ENCODE data around the gene MGAT5B. TPM values are rescaled to one million over a fixed set of nuclear protein-coding genes. Genes with fewer than 3 reads are reported as not detected.

The MGAT5B gene
- total and polyA plus RNA-seq, 5 experiments from 2014 or later = 1.7 to 2.0 TPM; not detected in 3

- no peak for ATAC-seq
- H3K36me3 Mint-ChIP-seq = no peaks in the 10 kb centered on the region
- H3K27ac Mint-ChIP-seq = no peak overlapping the region
- no peaks in the 10 kb centered on the region for H3K27me3 Mint-ChIP-seq
- POLR2A ChIA-PET = no interaction called here
- peaks cover 0 to 3% (median under 1%) of the 10 kb centered on the region in 4 donors for H3K4me1 Mint-ChIP-seq
- H3K4me3 Mint-ChIP-seq = no peak overlapping the region
- H3K9me3 Mint-ChIP-seq = no peaks in the 10 kb centered on the region
- DNase-seq = no peak
These were observed 72.6 kb downstream of the MGAT5B start for GRCh38 chr17:76940738-76941350.

GRCh38 chr17:76943202-76943601, 75.0 kb downstream of the MGAT5B start:
- H3K27me3 Mint-ChIP-seq = no peaks in the 10 kb centered on the region
- POLR2A ChIA-PET = no interaction called here
- no peak for DNase-seq
- H3K9me3 Mint-ChIP-seq = no peaks in the 10 kb centered on the region
- no peak for ATAC-seq
- H3K36me3 Mint-ChIP-seq = no peaks in the 10 kb centered on the region
- H3K4me3 Mint-ChIP-seq = no peak overlapping the region
- H3K27ac Mint-ChIP-seq = no peak overlapping the region
- peaks cover 0 to 3% (median under 1%) of the 10 kb centered on the region in 4 donors for H3K4me1 Mint-ChIP-seq

DNA sequence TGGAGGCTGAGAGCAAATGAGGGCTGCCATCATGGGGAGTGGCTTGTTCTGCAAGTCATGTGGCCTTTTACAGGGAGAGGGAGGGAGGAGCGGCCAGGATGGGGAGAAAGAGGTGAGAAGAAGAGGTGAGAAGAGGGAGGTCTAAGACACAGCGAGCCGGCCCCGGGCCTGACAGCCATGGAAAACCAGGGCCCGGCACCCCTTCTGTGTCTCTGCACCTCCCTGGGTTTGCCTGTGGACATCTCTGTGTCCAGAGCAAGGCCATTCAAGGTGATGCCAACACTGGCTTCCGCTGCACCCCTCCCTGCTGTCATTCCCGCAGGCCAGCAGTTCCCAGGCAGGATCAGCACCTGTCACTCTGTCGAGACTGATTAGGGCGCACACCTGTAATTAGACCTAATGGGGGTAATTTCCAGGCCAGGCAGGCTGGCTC, 75.6 kb downstream of the MGAT5B start:
- Mint-ChIP-seq H3K4me3 (no peak overlapping the region), H3K4me1 (peaks cover 0 to 3% (median under 1%) of the 10 kb centered on the region in 4 donors), H3K27me3 (no peaks in the 10 kb centered on the region), H3K9me3 (no peaks in the 10 kb centered on the region), H3K27ac (peak overlapping the region in 1 of 10 donors; percentile 24), H3K36me3 (no peaks in the 10 kb centered on the region)
- ATAC-seq = no peak
- no peak for DNase-seq
- POLR2A ChIA-PET = no interaction called here

- H3K4me3 Mint-ChIP-seq = no peak overlapping the region
- H3K4me1 Mint-ChIP-seq = peaks cover 0 to 3% (median under 1%) of the 10 kb centered on the region in 4 donors
- H3K27me3 Mint-ChIP-seq = no peaks in the 10 kb centered on the region
- DNase-seq (no peak), ATAC-seq (no peak)
- no peaks in the 10 kb centered on the region for H3K36me3 Mint-ChIP-seq
- H3K9me3 Mint-ChIP-seq = no peaks in the 10 kb centered on the region
- POLR2A ChIA-PET = no interaction called here
- H3K27ac Mint-ChIP-seq = peak overlapping the region in 1 of 10 donors; percentile 24
These were observed 76.3 kb downstream of the MGAT5B start for GRCh38 chr17:76944477-76944876.

DNA sequence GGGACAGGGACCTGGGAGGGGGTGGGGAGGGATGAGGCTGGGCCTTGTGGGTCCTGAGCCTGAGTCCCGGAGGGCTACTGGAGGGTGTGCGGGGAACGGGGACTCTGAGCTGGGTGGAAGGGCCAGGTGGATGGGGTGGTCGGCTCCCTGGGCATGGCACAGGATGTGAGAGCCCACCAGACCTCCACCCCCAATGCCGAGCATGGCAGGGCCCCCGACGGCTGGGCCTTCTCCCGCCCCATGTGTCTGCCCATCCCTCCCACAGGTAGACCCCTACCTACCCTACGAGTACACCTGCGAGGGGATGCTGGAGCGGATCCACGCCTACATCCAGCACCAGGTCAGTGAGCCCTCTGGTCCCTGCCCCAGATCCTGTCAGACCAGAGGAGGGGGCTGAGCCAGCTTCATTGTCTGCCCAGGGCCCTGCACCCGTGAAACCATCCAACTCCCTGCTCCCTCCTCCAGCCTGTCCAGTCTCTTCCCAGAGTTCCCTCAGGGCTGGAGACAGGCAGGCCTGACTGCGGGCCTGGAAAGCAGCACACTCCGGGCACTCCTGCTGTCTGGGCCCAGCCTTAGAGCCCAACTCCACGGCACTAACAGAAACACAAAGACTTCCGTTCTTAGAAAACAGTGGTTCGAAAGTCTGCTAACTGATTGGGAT, 78.0 kb downstream of the MGAT5B start:
- Mint-ChIP-seq H3K4me3 (no peak overlapping the region), H3K27ac (no peak overlapping the region), H3K4me1 (peaks cover 0 to 3% (median under 1%) of the 10 kb centered on the region in 4 donors), H3K27me3 (no peaks in the 10 kb centered on the region), H3K9me3 (no peaks in the 10 kb centered on the region), H3K36me3 (no peaks in the 10 kb centered on the region)
- DNase-seq (no peak), ATAC-seq (no peak)
- POLR2A ChIA-PET = no interaction called here

- no peak for ATAC-seq
- Mint-ChIP-seq H3K4me3 (no peak overlapping the region), H3K36me3 (no peaks in the 10 kb centered on the region)
These were observed 78.5 kb downstream of the MGAT5B start for GRCh38 chr17:76946772-76947135.

DNA sequence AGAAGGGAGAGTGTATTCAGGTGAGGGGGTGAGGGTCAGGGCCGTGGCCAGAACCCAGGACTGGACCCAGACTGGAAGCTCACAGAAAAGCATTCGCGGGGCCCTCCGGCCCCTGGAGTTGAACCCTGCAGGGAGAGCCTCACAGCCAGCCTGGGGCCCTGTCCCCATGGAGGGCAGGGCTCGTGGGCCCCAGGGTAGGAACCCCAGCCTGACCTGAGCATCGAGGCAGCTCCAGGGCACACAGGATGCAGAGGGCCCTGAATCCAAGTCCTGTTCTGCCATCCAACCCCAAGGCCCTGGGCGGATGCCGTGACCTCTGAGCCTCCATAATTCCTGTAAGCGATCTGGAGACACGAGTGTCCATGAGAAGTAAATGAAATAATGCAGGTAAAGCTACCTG, 79.1 kb downstream of the MGAT5B start:
- no peaks in the 10 kb centered on the region for H3K36me3 Mint-ChIP-seq
- ATAC-seq (no peak), DNase-seq (no peak)
- H3K4me1 Mint-ChIP-seq = peaks cover 0 to 3% (median 0%) of the 10 kb centered on the region in 4 donors
- H3K4me3 Mint-ChIP-seq = no peak overlapping the region
- H3K27me3 Mint-ChIP-seq = no peaks in the 10 kb centered on the region
- H3K9me3 Mint-ChIP-seq = no peaks in the 10 kb centered on the region
- POLR2A ChIA-PET = interaction anchor here (1.2 kb wide), 1 partner anchor 9 kb away, joined by 3 read pairs; no protein-coding TSS in a partner anchor
- H3K27ac Mint-ChIP-seq = no peak overlapping the region

More at GRCh38 chr17:76946772-76947135, 78.5 kb downstream of the MGAT5B start:
- no peaks in the 10 kb centered on the region for H3K9me3 Mint-ChIP-seq
- H3K27me3 Mint-ChIP-seq = no peaks in the 10 kb centered on the region
- H3K4me1 Mint-ChIP-seq = peaks cover 0 to 3% (median 0%) of the 10 kb centered on the region in 4 donors
- no peak for DNase-seq
- POLR2A ChIA-PET = interaction anchor here (1.2 kb wide), 1 partner anchor 9 kb away, joined by 3 read pairs; no protein-coding TSS in a partner anchor
- no peak overlapping the region for H3K27ac Mint-ChIP-seq

DNA sequence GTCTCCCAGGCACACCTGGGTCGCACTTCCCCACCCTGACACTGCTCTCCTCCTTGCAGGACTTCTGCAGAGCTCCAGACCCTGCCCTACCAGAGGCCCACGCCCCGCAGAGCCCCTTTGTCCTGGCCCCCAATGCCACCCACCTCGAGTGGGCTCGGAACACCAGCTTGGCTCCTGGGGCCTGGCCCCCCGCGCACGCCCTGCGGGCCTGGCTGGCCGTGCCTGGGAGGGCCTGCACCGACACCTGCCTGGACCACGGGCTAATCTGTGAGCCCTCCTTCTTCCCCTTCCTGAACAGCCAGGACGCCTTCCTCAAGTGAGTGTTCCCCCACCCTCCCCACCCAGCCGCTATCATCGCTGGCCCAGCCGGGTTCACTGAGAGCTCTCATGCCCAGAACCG, 79.6 kb downstream of the MGAT5B start:
- DNase-seq = no peak
- H3K27ac Mint-ChIP-seq = peak overlapping the region in 1 of 10 donors; percentile 43
- H3K4me1 Mint-ChIP-seq = peaks cover 0 to 2% (median 0%) of the 10 kb centered on the region in 4 donors
- H3K36me3 Mint-ChIP-seq = no peaks in the 10 kb centered on the region
- H3K27me3 Mint-ChIP-seq = no peaks in the 10 kb centered on the region
- no peaks in the 10 kb centered on the region for H3K9me3 Mint-ChIP-seq
- H3K4me3 Mint-ChIP-seq = no peak overlapping the region
- no peak for ATAC-seq
- POLR2A ChIA-PET = interaction anchor here (1.2 kb wide), 1 partner anchor 8 kb away, joined by 3 read pairs; no protein-coding TSS in a partner anchor

DNA sequence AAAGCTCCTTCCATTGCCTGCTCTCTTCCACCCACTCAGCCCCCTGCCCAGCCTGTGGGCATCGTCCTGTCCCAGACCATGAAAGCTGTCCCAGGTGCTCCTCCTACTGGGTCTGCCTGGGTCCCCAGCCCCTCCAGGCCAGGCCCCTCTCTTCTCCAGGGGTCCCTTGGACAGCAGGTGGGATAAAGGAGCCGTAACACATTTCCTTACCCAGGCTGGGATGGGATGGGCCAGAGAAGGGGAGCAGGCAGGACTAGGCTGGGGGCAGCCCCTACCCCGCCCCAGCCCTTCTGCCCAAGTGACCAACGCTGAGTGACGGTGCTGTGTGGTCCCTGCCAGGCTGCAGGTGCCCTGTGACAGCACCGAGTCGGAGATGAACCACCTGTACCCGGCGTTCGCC, 80.1 kb downstream of the MGAT5B start:
- no peak for ATAC-seq
- Mint-ChIP-seq H3K4me3 (no peak overlapping the region), H3K27me3 (no peaks in the 10 kb centered on the region), H3K9me3 (no peaks in the 10 kb centered on the region), H3K4me1 (no peaks in the 10 kb centered on the region), H3K36me3 (no peaks in the 10 kb centered on the region), H3K27ac (peak overlapping the region in 2 of 10 donors; percentile 18 to 43)
- POLR2A ChIA-PET = no interaction called here
- DNase-seq = no peak

GRCh38 chr17:76948726-76949342, 80.6 kb downstream of the MGAT5B start:
- Mint-ChIP-seq H3K9me3 (no peaks in the 10 kb centered on the region), H3K27me3 (no peaks in the 10 kb centered on the region), H3K36me3 (no peaks in the 10 kb centered on the region), H3K27ac (no peak overlapping the region), H3K4me3 (no peak overlapping the region), H3K4me1 (no peaks in the 10 kb centered on the region)
- POLR2A ChIA-PET = no interaction called here
- no peak for DNase-seq
- no peak for ATAC-seq

GRCh38 chr17:76949913-76950695, 81.9 kb downstream of the MGAT5B start:
- ATAC-seq = no peak
- Mint-ChIP-seq H3K4me3 (no peak overlapping the region), H3K4me1 (no peaks in the 10 kb centered on the region), H3K9me3 (no peaks in the 10 kb centered on the region), H3K36me3 (no peaks in the 10 kb centered on the region), H3K27me3 (no peaks in the 10 kb centered on the region), H3K27ac (peak overlapping the region in 1 of 10 donors; percentile 41)
- POLR2A ChIA-PET = no interaction called here
- DNase-seq = no peak

GRCh38 chr17:76951375-76951905, 83.2 kb downstream of the MGAT5B start:
- no peak for DNase-seq
- POLR2A ChIA-PET = interaction anchor here (0.7 kb wide), 1 partner anchor 82 kb away, joined by 5 read pairs; no protein-coding TSS in a partner anchor
- Mint-ChIP-seq H3K27me3 (no peaks in the 10 kb centered on the region), H3K4me1 (peaks cover 0 to 3% (median 0%) of the 10 kb centered on the region in 4 donors), H3K27ac (peak overlapping the region in 2 of 10 donors; percentile 24 to 41), H3K36me3 (no peaks in the 10 kb centered on the region), H3K9me3 (no peaks in the 10 kb centered on the region), H3K4me3 (no peak overlapping the region)
- no peak for ATAC-seq
